GM12865 (cell line): ENCODE data around the gene CYP1B1.

Source experiments
- DNase-seq: peaks from one replicate; pipeline ENCODE4 v3.0.0; 2010; ENCODE audit warnings: low read depth
- H3K4me3 ChIP-seq: 2 replicates; pipeline ENCODE4 v1.5.1; 2011; ENCODE audit warnings: mild to moderate bottlenecking, low read depth, low read length, control low read depth
- TF ChIP-seq, protein P1 (sequence below): IDR thresholded peaks from 2 replicates; pipeline ENCODE4 v1.5.1; 2011; ENCODE audit warnings: low read length, control low read depth, low read depth, inconsistent platforms; ENCODE audit not compliant: insufficient read depth; ENCODE audit errors: missing control alignments

CYP1B1 gene

DNA sequence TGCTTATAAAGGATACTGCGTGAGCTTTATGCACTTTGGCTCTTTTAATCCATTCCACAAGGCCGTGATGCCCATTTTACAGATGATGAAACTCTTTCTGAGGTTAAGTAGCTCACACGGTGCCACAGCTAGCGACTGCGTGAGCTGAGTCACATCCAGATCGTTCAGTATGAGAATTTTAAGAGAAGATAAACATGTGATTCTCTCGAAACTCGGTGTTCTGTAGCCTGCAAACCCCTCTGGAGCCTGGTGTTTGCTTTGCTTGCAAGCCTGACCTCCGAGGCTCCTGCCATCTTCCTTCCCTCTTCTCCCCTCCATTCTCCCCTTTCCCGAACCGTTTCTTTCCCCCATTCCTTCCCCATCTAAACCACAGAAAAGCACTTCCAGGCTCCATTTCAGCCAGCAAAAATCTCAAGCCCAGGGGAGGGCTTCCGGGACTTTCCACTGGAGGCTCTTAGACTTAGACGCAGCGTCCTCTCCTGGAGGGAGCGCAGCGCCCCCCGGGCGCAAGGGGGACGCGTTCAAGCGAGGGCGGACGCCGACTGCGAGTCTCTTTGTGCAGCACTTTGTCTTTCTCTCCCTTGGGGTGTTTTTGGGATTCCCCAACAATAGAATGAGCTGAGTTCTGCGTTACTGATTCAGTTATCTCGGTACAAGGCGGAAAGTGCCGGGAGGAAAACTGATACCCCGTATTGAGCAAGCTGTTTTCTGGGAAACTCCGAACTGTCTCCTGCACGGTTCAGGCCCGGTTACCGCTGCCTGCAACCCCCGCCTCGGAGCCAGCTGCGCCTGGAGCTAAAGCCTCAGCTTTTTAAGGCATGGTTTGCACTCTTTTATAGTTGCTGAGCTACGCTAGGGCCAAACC, 38.0 kb downstream of the CYP1B1 start:
- peak overlapping the region; percentile 68 for H3K4me3 ChIP-seq
- TF ChIP-seq, protein P1, sequence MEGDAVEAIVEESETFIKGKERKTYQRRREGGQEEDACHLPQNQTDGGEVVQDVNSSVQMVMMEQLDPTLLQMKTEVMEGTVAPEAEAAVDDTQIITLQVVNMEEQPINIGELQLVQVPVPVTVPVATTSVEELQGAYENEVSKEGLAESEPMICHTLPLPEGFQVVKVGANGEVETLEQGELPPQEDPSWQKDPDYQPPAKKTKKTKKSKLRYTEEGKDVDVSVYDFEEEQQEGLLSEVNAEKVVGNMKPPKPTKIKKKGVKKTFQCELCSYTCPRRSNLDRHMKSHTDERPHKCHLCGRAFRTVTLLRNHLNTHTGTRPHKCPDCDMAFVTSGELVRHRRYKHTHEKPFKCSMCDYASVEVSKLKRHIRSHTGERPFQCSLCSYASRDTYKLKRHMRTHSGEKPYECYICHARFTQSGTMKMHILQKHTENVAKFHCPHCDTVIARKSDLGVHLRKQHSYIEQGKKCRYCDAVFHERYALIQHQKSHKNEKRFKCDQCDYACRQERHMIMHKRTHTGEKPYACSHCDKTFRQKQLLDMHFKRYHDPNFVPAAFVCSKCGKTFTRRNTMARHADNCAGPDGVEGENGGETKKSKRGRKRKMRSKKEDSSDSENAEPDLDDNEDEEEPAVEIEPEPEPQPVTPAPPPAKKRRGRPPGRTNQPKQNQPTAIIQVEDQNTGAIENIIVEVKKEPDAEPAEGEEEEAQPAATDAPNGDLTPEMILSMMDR = peak; percentile 49
- DNase-seq = peak; percentile 88

DNA sequence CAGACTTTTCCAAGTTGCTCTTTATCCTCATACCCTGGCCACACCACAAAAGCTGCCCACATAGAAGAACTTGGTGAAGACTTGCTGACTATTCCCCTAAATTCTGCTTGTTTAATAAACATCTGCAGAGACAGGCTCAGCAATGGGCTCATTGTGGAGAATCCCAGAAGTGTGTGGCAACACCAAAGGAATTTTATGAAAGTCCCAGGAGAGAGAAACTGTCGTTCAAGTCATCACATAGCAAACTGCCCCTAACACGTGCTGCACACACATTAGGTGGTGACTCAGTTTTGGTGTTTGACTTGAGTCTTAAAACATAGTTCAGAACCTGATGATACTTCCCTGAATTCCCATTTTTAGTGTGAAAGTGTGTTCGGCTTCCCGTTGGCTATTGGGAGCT, 38.6 kb downstream of the CYP1B1 start:
- TF ChIP-seq, protein P1 = no peak
- H3K4me3 ChIP-seq = 0 out of 2 replicates have a peak overlapping the region, but pooled peaks have one; percentile 68
- no peak for DNase-seq

DNA sequence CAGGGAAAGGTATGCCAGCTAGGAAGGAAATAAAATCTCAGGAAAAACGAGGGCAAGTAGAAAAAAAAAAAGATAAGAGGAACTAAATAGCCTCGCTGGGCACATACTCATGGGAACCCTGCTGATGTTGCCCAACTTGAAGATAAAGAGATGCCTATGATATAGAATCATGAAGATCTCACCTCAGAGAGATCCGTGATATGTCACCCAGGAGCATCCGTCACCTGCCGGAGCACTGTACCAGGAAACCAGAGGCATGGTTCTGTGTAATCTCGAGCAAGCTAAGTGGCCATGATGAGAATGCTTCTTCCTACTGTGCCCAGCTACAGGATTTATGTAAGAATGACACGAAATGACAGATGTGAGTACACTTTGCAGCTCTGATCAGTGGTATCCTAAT, 40.0 kb downstream of the CYP1B1 start:
- TF ChIP-seq, protein P1 = no peak
- H3K4me3 ChIP-seq = no peak overlapping the region
- DNase-seq = no peak

DNA sequence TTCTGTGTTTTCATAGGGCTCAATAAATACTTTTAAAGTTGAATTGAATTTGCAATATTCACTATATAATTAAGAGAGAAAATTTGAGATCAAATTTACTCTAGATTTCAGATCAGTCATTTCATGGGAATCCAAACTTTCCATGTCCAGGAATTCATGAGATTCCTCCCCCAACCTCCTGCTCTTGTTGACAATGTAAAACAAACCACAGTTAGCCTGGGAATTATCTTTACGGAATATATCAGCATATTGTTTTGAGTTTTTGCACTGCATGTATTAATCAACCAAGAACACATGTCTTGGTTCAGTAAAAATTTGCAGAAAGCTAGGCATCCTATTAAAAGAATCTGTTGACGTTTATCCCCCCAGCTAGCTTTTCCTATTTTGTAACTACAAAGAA, 42.3 kb downstream of the CYP1B1 start:
- no peak for DNase-seq
- H3K4me3 ChIP-seq = no peak overlapping the region
- TF ChIP-seq, protein P1 = no peak

DNA sequence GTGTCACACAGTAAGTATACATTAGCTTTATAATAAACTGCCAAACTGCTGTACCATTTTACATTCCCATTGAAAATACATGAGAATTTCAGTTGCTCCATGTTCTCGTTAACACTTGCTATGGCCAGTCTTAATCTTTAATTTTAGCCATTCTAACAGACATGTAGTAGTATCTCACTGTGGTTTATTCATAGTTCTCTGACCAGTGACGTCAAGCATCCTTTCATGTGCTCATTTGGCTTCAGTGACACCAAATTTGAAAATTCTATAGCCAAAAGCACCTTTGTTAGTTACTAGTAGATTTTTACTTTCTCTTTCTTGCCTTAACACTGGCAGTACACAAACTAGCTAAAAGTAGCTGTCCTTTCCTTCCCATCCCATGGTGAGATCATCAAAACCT, 43.0 kb downstream of the CYP1B1 start:
- DNase-seq = no peak
- TF ChIP-seq, protein P1 = no peak

DNA sequence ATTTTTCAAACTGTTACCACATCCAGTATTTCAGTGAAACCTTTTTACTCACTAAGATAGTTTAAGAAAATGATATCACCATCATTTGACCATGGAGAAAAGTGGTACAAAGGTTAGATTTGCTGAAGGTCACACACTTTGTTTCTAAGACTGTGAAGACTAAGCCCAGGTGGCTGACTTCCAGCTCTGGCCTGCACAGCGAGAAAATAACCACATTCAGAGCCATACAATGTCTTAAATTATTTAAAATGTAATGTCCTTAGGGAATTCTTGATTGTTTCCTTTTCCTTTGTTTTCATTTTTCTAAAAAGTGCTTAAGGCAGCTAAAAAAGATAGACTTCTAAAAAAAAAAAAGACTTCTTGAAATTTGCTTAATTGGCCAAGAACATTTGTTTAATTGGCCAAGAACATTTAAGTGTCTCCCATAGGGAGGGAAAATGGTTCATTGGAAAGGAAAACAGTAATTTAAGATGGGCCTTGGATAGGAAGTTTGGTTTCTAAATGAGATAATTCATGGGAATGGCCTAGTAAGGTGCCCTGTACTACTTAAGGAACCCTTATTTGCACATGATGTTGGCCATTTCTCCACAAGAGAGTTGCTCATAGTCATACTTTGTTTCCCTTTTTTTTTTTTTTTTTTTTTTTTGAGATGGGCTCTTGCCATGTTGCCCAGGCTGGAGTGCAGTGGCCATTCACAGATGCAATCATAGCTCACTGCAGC, 45.2 kb downstream of the CYP1B1 start:
- H3K4me3 ChIP-seq = no peak overlapping the region
- DNase-seq = no peak
- TF ChIP-seq, protein P1 = no peak

More for the DNA sequence above, 43.0 kb downstream of the CYP1B1 start:
- H3K4me3 ChIP-seq = no peak overlapping the region
